GM12872 (cell line): ENCODE data around the gene TENT4A.

ENCODE experiments used
- TF ChIP-seq, protein P1 (sequence below): IDR thresholded peaks from 3 replicates; pipeline ENCODE4 v1.5.1; 2011; ENCODE audit warnings: low read depth, mild to moderate bottlenecking, low read length, moderate library complexity; ENCODE audit not compliant: insufficient read depth

TENT4A gene

DNA sequence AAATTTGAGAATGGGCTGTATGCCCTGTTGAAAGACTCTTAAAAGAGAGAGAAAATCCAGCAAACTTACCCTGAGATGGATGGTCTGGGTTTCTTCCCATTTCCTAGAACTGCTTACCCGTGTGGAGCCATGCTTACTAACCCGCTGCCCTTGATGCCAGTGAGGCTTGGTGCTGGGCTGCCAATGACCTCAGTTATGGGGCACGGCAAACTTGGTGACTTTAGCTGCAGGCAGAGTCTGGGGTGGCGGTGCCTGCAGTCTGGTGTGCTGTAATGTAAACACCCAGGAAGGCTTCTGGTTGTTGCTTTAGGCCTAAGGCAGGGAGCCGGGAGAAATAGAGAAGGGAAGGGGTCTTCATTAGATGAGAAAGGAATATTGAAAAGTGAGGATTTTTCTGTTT is 7.3 kb upstream of the TENT4A start:
- TF ChIP-seq, protein P1, sequence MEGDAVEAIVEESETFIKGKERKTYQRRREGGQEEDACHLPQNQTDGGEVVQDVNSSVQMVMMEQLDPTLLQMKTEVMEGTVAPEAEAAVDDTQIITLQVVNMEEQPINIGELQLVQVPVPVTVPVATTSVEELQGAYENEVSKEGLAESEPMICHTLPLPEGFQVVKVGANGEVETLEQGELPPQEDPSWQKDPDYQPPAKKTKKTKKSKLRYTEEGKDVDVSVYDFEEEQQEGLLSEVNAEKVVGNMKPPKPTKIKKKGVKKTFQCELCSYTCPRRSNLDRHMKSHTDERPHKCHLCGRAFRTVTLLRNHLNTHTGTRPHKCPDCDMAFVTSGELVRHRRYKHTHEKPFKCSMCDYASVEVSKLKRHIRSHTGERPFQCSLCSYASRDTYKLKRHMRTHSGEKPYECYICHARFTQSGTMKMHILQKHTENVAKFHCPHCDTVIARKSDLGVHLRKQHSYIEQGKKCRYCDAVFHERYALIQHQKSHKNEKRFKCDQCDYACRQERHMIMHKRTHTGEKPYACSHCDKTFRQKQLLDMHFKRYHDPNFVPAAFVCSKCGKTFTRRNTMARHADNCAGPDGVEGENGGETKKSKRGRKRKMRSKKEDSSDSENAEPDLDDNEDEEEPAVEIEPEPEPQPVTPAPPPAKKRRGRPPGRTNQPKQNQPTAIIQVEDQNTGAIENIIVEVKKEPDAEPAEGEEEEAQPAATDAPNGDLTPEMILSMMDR = no peak

DNA sequence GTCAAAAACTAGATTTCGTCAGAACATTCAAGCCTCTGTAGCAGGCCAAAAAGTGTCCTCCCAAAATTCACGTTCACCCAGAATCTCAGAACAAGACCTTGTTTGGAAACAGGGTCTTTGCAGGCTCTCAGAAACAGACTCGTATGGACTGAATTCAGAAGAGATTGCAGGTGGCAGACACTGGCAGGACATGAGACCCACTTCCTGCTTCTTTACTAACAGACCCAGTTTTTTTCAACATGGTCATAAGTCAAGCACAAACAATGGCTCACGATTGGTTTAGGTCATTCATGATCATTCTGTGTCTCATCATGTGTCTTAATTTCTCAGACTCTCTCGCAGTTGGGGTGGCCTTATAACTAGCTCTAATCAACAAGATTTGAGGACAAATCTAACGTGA is 5.4 kb upstream of the TENT4A start:
- TF ChIP-seq, protein P1 = no peak

DNA sequence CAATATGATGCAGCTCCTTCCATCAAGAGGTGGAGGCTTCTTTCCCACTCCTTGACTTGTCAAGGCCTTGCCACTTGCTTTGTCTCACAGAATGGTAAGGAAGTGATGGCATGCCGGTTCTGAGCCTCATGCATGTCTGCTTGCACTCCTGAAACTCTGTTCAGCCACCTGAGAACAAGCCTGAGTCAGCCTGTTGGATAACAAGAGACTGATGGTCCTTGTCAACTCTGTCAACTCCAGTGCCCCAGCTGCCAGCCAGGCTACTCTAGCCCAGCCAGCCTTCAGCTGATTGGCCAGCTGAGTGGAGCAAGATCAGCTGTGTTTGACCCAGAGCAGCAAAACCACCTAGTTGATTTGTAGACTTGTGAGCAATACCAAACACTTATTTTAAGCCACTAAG is 4.4 kb upstream of the TENT4A start:
- TF ChIP-seq, protein P1 = no peak

DNA sequence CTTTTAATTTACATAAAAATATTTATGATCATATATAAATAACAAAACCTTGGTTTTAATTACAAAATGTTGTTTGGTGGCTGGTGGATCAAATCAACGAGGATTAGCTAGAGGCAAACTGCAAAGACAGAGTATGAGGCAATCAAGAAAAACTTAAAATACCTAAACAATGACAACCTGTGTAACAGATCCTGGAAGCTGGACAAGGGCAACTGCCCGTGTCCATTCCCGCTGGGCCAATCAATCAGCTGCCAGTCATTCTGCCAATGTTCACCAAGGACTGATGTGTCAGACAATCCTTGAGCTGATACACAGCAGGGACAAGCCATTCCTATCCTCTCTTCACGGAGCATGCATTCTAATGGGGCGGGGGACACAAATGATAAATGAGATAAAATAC is 3.2 kb upstream of the TENT4A start:
- TF ChIP-seq, protein P1 = no peak

DNA sequence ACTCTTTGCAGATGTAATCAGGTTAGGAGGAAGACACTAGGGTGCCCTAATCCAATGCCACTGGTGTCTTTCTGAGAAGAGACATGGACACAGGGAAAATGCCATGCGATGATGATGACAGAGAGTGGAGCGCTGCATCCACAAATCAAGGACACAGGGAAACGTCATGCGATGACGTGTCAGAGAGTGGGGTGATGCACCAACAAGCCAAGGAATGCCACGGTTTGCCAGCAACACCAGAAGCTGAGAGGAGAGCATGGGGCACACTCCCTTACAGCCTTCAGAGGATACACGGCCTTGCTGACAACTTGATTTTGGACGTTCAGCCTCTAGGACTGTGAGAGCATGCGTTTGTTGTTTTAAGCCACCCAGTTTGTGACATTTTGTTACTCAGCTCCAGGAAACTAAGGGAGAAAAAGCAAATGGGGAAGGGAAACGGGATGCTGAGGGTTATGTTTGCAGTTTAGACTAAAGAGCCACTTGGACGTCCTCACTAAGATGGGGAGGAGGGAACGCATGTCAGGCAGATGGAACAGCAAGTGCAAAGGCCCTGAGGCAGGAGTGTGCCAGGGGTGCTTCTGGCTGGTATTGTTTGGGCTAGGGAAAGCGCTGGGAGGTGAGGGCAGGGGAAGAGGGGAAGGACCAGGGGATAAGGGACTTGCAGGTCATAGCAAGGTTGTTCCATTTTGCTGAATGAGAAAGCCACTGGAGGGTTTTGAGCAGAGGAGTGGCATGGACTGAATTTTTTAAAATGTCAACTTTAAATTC is 2.5 kb upstream of the TENT4A start:
- TF ChIP-seq, protein P1 = no peak

DNA sequence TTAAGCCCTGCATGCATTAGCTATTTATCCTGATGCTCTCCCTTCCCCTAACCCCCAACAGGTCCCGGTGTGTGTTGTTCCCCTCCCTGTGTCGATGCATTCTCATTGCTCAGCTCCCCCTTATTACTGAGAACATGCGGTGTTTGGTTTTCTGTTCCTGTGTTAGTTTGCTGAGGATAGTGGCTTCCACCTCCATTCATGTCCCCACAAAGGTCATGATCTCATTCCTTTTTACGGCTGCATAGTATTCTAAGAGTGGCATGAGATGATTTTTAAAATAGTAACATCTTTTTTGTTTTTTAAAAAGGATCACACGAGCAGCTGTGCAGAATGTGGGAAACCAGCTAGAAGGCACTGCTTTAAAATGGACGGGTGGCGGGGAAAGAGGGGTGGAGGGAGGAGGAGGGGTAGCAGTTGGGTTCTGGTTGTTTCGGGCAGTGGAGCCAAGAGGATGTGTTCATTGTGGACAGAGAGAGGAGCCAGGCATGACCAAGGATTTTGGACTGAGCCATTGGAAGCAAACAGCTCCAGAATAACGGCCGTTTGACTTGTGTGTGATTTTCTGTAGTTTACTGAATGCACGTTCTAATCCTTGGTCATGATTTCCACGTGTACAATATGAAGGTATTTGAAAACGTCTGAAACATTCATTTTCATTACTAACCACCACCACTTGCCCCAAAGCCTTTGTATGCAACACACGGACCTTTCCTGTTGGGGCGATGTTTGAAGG is 1.7 kb upstream of the TENT4A start:
- TF ChIP-seq, protein P1 = peak; percentile 29; the same call in 1 of the 3 replicates

DNA sequence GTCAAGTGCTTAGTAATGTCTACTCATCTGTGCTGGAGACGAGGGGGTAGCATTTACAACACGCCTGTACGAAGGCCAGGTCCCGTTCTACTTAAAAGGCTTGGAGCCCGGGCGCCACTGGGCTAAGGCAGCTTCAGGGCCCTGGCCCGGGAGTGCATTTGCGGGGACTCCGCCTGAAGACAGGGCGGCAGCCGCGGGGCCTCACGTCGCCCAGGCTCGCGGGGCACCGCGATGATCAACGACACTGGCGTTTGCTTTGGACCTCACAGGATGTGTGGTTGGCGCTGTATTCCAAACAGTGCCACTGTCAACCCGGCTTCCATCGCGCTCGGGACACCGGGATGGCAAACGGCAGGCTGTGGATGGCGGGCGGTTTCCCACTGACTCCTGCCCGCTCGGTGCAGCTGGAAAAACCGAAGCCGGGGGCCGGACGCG is 1.1 kb upstream of the TENT4A start:
- TF ChIP-seq, protein P1 = peak; percentile 1; the same call in 2 of the 3 replicates
